Mesothelial cell of epicardium (in vitro differentiated cells): ENCODE measurements around the gene SGK1. TPM values are rescaled to one million over a fixed set of nuclear protein-coding genes. Genes with fewer than 3 reads are reported as not detected.

Source experiments
- DNase-seq, 2 experiments: peaks; one replicate each; pipeline ENCODE4 v3.0.0; 2021; ENCODE audit warnings: low spot score in 2 of 2; ENCODE audit not compliant: unreplicated experiment in 2 of 2
- H3K27ac Mint-ChIP-seq: 2 replicates; pipeline ENCODE4 v1.8.0; 2021; ENCODE audit warnings: mixed read lengths
- H3K27me3 Mint-ChIP-seq: 2 replicates; pipeline ENCODE4 v1.8.0; 2021; ENCODE audit warnings: low read depth, mixed read lengths
- H3K36me3 Mint-ChIP-seq: 2 replicates; pipeline ENCODE4 v1.8.0; 2021; ENCODE audit warnings: mixed read lengths
- H3K4me1 Mint-ChIP-seq: 2 replicates; pipeline ENCODE4 v1.8.0; 2021; ENCODE audit warnings: mixed read lengths
- H3K4me3 Mint-ChIP-seq: 2 replicates; pipeline ENCODE4 v1.8.0; 2021; ENCODE audit warnings: mild to moderate bottlenecking, moderate library complexity, mixed read lengths
- H3K9me3 Mint-ChIP-seq: 2 replicates; pipeline ENCODE4 v1.8.0; 2021; ENCODE audit warnings: mixed read lengths
- total RNA-seq: library from RNA; stranded (reverse); gene quantifications from 3 replicates; pipeline ENCODE4 v1.2.1, GENCODE V29; 2021
- TF ChIP-seq, protein P1 (sequence below): fragments of 200-600 bp; sonication (generic); IDR thresholded peaks from one replicate; pipeline ENCODE4 v1.5.0; 2021; ENCODE audit warnings: antibody characterized with exemption; ENCODE audit not compliant: unreplicated experiment

The SGK1 gene
- total RNA-seq, 1 donor from 2014 or later, result 44.5 TPM

DNA sequence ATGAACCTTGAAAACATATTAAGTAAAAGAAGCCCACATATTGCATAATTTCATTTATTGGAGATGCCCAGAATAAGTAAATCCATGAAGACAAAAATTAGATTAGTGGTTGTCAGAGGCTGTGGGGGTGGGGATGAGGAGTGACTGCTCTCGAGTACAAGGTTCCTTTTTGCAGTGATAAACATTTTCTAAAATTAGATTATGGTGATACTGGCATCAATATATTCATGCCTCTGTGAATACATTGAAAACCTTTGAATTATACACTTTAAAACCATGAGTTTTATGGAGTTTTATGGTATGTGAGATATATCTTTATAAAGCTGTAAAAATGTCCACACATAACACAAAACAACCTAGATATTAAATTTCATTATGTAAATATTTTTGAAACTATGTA lies 189.8 kb downstream of the SGK1 start:
- no peaks in the 10 kb centered on the region for H3K27me3 Mint-ChIP-seq
- H3K4me1 Mint-ChIP-seq, result peaks cover 6% of the 10 kb centered on the region
- H3K9me3 Mint-ChIP-seq, result no peaks in the 10 kb centered on the region
- DNase-seq, result no peak
- H3K36me3 Mint-ChIP-seq, result no peaks in the 10 kb centered on the region
- TF ChIP-seq, protein P1, sequence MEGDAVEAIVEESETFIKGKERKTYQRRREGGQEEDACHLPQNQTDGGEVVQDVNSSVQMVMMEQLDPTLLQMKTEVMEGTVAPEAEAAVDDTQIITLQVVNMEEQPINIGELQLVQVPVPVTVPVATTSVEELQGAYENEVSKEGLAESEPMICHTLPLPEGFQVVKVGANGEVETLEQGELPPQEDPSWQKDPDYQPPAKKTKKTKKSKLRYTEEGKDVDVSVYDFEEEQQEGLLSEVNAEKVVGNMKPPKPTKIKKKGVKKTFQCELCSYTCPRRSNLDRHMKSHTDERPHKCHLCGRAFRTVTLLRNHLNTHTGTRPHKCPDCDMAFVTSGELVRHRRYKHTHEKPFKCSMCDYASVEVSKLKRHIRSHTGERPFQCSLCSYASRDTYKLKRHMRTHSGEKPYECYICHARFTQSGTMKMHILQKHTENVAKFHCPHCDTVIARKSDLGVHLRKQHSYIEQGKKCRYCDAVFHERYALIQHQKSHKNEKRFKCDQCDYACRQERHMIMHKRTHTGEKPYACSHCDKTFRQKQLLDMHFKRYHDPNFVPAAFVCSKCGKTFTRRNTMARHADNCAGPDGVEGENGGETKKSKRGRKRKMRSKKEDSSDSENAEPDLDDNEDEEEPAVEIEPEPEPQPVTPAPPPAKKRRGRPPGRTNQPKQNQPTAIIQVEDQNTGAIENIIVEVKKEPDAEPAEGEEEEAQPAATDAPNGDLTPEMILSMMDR, result no peak
- H3K4me3 Mint-ChIP-seq, result no peak overlapping the region
- no peak overlapping the region for H3K27ac Mint-ChIP-seq

DNA sequence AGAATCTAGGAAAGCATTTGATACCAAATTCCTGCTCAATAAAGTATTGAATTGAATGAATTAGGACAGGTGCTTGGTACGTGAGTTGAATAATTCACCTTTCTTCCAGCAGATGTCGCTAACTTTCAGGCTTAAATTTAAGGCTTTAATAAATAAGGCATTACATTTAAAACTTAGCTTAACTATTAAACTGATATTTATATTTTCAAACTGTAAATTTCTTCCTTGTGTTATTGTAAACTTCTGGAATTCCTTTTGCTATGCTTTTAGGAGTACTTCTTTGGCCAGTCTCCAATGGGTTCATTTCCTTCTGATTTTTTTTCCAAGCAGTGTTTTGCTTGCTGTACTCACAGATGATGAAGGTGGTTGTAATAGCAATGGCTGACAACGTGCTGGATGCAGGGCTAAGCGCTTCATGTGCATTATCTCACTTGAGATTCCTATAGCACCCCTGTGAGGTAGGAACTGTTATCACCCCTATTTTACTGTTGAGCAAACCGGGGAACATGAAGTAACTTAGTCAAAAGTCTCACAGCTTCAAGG lies 194.2 kb downstream of the SGK1 start:
- peaks cover 1% of the 10 kb centered on the region for H3K4me1 Mint-ChIP-seq
- H3K27me3 Mint-ChIP-seq, result no peaks in the 10 kb centered on the region
- no peak overlapping the region for H3K4me3 Mint-ChIP-seq
- H3K9me3 Mint-ChIP-seq, result peaks cover 4% of the 10 kb centered on the region
- H3K27ac Mint-ChIP-seq, result peak overlapping the region; percentile 83
- TF ChIP-seq, protein P1, result peak; percentile 86
- no peaks in the 10 kb centered on the region for H3K36me3 Mint-ChIP-seq
- no peak for DNase-seq

DNA sequence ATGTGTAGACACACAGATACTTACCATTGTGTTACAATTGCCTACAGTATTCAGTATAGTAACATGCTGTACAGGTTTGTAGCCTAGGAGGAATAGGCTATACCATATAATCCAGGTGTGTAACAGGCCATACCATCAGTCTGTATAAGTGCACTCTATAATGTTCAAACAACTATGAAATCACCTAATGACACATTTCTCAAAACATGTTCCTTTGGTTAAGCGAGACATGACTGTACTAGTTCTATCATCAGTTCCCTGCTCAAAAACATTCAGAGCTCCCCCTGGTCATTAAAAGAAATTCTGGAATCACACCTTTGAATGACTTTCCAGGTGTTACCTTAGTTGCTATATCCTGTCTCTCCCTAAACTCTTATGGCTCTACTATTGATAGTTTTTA lies 195.1 kb downstream of the SGK1 start:
- Mint-ChIP-seq H3K36me3 (no peaks in the 10 kb centered on the region), H3K27me3 (no peaks in the 10 kb centered on the region), H3K27ac (no peak overlapping the region), H3K4me3 (no peak overlapping the region), H3K4me1 (peaks cover 3% of the 10 kb centered on the region), H3K9me3 (peaks cover 4% of the 10 kb centered on the region)
- DNase-seq, result no peak
- TF ChIP-seq, protein P1, result no peak

DNA sequence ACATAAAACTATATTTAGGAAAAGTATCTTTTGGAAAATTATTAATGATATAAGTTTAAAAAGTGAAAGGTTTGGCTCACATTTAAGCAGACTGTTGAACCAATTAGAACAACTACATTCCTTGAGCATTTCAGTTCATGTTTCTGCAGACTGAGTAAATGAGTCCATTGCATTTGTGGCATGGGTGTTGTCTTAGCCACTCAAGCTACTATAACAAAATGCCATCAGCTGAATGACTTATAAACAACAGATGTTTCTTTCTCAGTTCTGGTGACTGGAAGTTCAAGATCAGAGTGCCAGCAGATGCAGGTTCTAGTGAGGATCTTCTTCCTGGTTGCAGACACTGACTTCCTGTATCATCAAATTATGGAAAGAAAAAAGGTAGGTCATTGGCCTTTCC lies 198.4 kb downstream of the SGK1 start:
- TF ChIP-seq, protein P1, result no peak
- Mint-ChIP-seq H3K36me3 (no peaks in the 10 kb centered on the region), H3K27ac (no peak overlapping the region), H3K4me3 (no peak overlapping the region), H3K4me1 (peaks cover 11% of the 10 kb centered on the region), H3K9me3 (peaks cover 4% of the 10 kb centered on the region), H3K27me3 (no peaks in the 10 kb centered on the region)
- no peak for DNase-seq
